Renal pelvis (tissue), 4 donors: ENCODE results near the gene TMEM35A. TPM values are rescaled to one million over a fixed set of nuclear protein-coding genes. Genes with fewer than 3 reads are reported as not detected.

ENCODE experiments used
- DNase-seq: peaks from one replicate; pipeline ENCODE4 v3.0.0-alpha.2; 2013
- polyA plus RNA-seq, 3 donors: library from polyadenylated mRNA; unstranded; fragments of 120-200 nt; gene quantifications; one replicate each; pipeline ENCODE4 v1.2.1, GENCODE V29; 2013; ENCODE audit not compliant: insufficient read length in 3 of 3

Gene TMEM35A
- polyA plus RNA-seq, 3 donors, result 6.5 to 8.1 (median 6.6) TPM

DNA sequence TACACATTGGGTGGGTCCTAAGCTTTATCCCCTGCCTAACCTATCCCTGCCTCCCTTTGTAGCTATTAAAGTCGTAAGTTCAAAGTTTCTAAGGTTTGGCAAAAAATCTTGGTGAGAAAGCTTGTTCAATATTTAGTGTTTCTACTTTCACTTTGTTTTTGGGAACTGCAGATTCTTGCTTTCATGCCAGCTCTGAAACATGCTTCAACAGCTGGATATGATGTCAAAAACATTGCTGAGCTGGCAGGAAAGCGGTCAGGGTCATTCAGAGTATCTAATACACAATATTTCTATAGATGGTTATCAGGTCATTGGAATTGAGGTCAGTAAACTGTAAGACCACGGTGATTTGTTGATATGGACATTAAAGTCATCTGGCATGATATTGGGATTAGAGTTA, 39.0 kb downstream of the TMEM35A start:
- DNase-seq, result no peak

GRCh38 chrX:101136235-101136634, 57.6 kb downstream of the TMEM35A start:
- no peak for DNase-seq

Other genes with a start within 250 kb of the TMEM35A start
- gene NOX1, start 204.5 kb upstream of the TMEM35A start, polyA plus RNA-seq, result under 1 TPM; 0.50 to 0.71 (median 0.65) TPM
- gene XKRX, start 150.0 kb upstream of the TMEM35A start, polyA plus RNA-seq, result under 1 TPM; 0.37 to 0.61 (median 0.38) TPM
- under 1 TPM; 0.17 to 0.42 (median 0.33) TPM for gene ARL13A, start 109.2 kb upstream of the TMEM35A start, polyA plus RNA-seq
- 10 to 100 TPM; 10.4 to 15.4 (median 12.3) TPM for gene TRMT2B, start 26.8 kb upstream of the TMEM35A start, polyA plus RNA-seq
- 1 to 10 TPM; 7.9 to 8.5 (median 8.4) TPM for gene CENPI, start 19.3 kb downstream of the TMEM35A start, polyA plus RNA-seq
- 1 to 10 TPM; 1.7 to 2.3 (median 2.0) TPM for gene DRP2, start 140.9 kb downstream of the TMEM35A start, polyA plus RNA-seq
- under 1 TPM; 0.31 to 0.50 (median 0.40) TPM for gene TAF7L, start 212.5 kb downstream of the TMEM35A start, polyA plus RNA-seq